Spleen (tissue), 11 donors: ENCODE results near the gene VGF. TPM values are rescaled to one million over a fixed set of nuclear protein-coding genes. Genes with fewer than 3 reads are reported as not detected.

ENCODE experiments used
- DNase-seq: peaks from one replicate; pipeline ENCODE4 v3.0.0-alpha.2; 2020
- H3K27ac ChIP-seq, 8 donors: fragments of 200-600 bp; sonication (generic) in 7 of 8; 1 replicate in 4 of 8; 2 replicates in 4 of 8; pipeline versions ENCODE4 v1.5.0 to v1.8.0; 2016 to 2021; ENCODE audit warnings: inconsistent platforms in 4 of 8, mild to moderate bottlenecking in 4 of 8, moderate library complexity in 1 of 8
- H3K27me3 ChIP-seq, 7 donors: fragments of 200-600 bp; sonication (generic) in 6 of 7; replicated peaks in 1 of 7; 1 replicate in 4 of 7; 2 replicates in 3 of 7; pipeline versions ENCODE4 v1.5.0 to v1.8.0; 2016 to 2021; ENCODE audit warnings: inconsistent platforms in 3 of 7, mild to moderate bottlenecking in 1 of 7
- H3K36me3 ChIP-seq, 6 donors: fragments of 200-600 bp; sonication (generic) in 5 of 6; 1 replicate in 4 of 6; 2 replicates in 2 of 6; pipeline versions ENCODE4 v1.5.0 to v1.8.0; 2016 to 2021; ENCODE audit warnings: inconsistent platforms in 2 of 6
- H3K4me1 ChIP-seq, 6 donors: fragments of 200-600 bp; sonication (generic) in 5 of 6; 1 replicate in 3 of 6; 2 replicates in 3 of 6; pipeline versions ENCODE4 v1.5.0 to v1.8.0; 2016 to 2021; ENCODE audit warnings: inconsistent platforms in 3 of 6
- H3K4me3 ChIP-seq, 8 donors: fragments of 200-600 bp; sonication (generic) in 7 of 8; 1 replicate in 4 of 8; 2 replicates in 4 of 8; pipeline versions ENCODE4 v1.5.0 to v1.8.0; 2016 to 2021; ENCODE audit warnings: inconsistent platforms in 4 of 8, mild to moderate bottlenecking in 4 of 8, moderate library complexity in 2 of 8
- H3K9me3 ChIP-seq, 8 donors: fragments of 200-600 bp; sonication (generic) in 7 of 8; 1 replicate in 4 of 8; 2 replicates in 4 of 8; pipeline versions ENCODE4 v1.5.0 to v1.8.0; 2016 to 2021; ENCODE audit warnings: inconsistent platforms in 4 of 8
- POLR2A ChIP-seq, 3 donors: fragments of 450-650 bp; IDR thresholded peaks; one replicate each; pipeline ENCODE4 v1.5.1; 2017; ENCODE audit warnings: antibody characterized with exemption in 3 of 3, mild to moderate bottlenecking in 1 of 3
- POLR2AphosphoS5 ChIP-seq, 3 donors: sonication (generic); formaldehyde crosslinking; IDR thresholded peaks; one replicate each; pipeline ENCODE4 v1.5.1; 2017; ENCODE audit warnings: antibody characterized with exemption in 3 of 3
- WGBS, 5 donors: extraction: QIAGEN DNeasy Blood & Tissue Kit in 3 of 5; methylation state at CpG; one replicate each; pipeline versions ENCODE4 v1.1.5 to v1.1.7; 2013 to 2018; 5-methylcytosine and 5-hydroxymethylcytosine counted together
- intact Hi-C: fragments of 100-400 bp; cut with DNase I; formaldehyde crosslinking; loops from one replicate; pipeline ENCODE4 v1.15.0; 2023; ENCODE audit warnings: low total_unique reads
- polyA plus RNA-seq, 3 donors: library from polyadenylated mRNA; stranded (reverse); fragments of 200-250 nt; gene quantifications; one replicate each; pipeline ENCODE4 v1.2.1, GENCODE V29; 2013
- total RNA-seq, 7 donors: library from RNA; depleted of rRNA in 3 of 7; stranded (reverse); fragments of >200 nt in 3 of 7; fragmentation: NEBNext Ultra II Directional in 4 of 7; extraction: Animal tissue kit (Norgen Biotek cat#: 25700) in 4 of 7; gene quantifications; one replicate each; pipeline versions ENCODE4 v1.1.0 to v1.2.1, GENCODE V29; 2016 to 2021
- TF ChIP-seq, protein P1 (sequence below), 11 experiments: fragments of 200-600 bp in 7 of 11; fragments of 450-650 bp in 4 of 11; sonication (generic) in 4 of 11; IDR thresholded peaks in 8 of 11; conservative IDR thresholded peaks in 3 of 11; 1 replicate in 7 of 11; 2 replicates in 4 of 11; pipeline versions ENCODE4 v1.4.0 to v1.8.0; 2016 to 2021; ENCODE audit warnings: antibody characterized with exemption in 11 of 11, inconsistent platforms in 4 of 11, mild to moderate bottlenecking in 1 of 11
- donor health status: healthy with polysubstance abuse.
- donor health status: DM: no; HTN: no; CAD: no; lungs with moderate emphysema.
- donor health status: DM: no; HTN: no; CAD: no.
- donor health status: Bipolar disorder and iron deficiency.
- donor health status: healthy.
- donor health status: DM: no; HTN: no; CAD: no.
- donor health status: DM: yes; HTN: yes; CAD: no.

Gene VGF
- total and polyA plus RNA-seq, 10 donors = 0.06 to 0.21 (median 0.14) TPM; not detected in 6

DNA sequence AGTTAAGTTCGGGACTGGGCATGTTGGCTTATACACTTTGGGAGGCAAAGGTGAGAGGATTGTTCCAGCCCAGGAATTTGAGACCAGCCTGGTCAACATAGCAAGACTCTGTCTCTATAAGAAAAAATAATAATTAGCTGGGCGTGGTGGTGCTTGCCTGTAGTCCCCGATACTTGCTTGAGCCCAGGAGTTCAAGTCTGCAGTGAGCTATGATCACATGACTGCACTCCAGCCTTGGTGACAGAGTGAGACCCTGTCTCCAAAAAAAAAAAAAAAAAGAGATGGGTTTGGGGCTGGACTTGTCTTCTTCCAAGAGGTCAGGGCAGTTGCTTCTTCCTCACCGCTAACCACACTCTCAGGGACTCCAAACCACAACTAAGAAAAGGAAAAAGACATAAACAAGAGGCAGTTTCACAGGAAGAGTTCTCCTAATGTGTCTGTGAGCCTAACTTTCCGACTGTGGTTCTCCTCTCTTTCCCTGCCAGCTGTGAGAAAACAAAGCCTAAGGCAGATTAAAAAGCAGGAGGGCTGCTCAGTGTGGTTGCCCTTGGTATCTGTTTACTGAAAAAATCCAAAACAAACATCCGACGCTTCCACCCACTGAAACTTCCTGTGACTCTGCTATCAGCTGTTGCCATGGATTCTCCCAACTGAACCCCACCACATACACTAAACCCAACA is 40.9 kb downstream of the VGF start:
- peaks cover 0 to 76% (median 0%) of the 10 kb centered on the region in 7 donors for H3K27me3 ChIP-seq
- TF ChIP-seq, protein P1, sequence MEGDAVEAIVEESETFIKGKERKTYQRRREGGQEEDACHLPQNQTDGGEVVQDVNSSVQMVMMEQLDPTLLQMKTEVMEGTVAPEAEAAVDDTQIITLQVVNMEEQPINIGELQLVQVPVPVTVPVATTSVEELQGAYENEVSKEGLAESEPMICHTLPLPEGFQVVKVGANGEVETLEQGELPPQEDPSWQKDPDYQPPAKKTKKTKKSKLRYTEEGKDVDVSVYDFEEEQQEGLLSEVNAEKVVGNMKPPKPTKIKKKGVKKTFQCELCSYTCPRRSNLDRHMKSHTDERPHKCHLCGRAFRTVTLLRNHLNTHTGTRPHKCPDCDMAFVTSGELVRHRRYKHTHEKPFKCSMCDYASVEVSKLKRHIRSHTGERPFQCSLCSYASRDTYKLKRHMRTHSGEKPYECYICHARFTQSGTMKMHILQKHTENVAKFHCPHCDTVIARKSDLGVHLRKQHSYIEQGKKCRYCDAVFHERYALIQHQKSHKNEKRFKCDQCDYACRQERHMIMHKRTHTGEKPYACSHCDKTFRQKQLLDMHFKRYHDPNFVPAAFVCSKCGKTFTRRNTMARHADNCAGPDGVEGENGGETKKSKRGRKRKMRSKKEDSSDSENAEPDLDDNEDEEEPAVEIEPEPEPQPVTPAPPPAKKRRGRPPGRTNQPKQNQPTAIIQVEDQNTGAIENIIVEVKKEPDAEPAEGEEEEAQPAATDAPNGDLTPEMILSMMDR (IDR thresholded peaks at IDR 0.05 in 8 of 11, conservative IDR thresholded peaks at IDR 0.05 in 3 of 11) = no peak
- no peak for TF ChIP-seq POLR2A (IDR thresholded peaks at IDR 0.05)
- TF ChIP-seq POLR2AphosphoS5 (IDR thresholded peaks at IDR 0.05) = no peak
- peak overlapping the region in 6 of 8 donors; percentile 7 to 82 (median 74) for H3K27ac ChIP-seq
- H3K4me3 ChIP-seq = no peak overlapping the region
- intact Hi-C loops = no loop called here
- no peaks in the 10 kb centered on the region for H3K36me3 ChIP-seq
- DNase-seq = no peak
- WGBS, 5 donors = 20 to 37% (median 30%) methylated on average over 7 of the region's 7 CpGs
- peaks cover 12 to 68% (median 42%) of the 10 kb centered on the region in 6 donors for H3K4me1 ChIP-seq
- H3K9me3 ChIP-seq = no peaks in the 10 kb centered on the region

DNA sequence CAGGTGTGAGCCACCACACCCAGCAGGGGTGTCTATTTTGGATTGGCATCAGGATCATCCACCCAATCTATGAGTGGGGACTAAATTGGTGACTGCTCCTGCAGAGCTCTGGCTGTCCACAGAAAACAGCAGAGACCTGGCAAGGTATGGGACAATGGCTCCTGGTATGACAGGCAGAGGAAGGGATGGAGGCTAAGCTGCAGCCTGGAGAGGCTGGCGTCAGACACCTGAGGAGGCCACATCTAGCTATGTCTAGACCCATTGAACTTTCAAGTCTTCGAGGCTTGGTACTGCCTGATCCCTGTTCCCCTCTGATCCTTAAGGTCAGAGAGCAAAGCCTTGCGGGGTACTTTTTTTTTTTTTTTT is 41.7 kb downstream of the VGF start:
- 72 to 95% (median 89%) methylated on average over 3 of the region's 3 CpGs for WGBS, 5 donors
- Histone ChIP-seq H3K4me3 (no peak overlapping the region), H3K4me1 (peaks cover 12 to 68% (median 42%) of the 10 kb centered on the region in 6 donors), H3K9me3 (no peaks in the 10 kb centered on the region), H3K36me3 (no peaks in the 10 kb centered on the region), H3K27ac (peak overlapping the region in 4 of 8 donors; percentile 70 to 82 (median 80)), H3K27me3 (peaks cover 0 to 76% (median 0%) of the 10 kb centered on the region in 7 donors)
- DNase-seq = no peak
- intact Hi-C loops = no loop called here
- TF ChIP-seq, protein P1 (IDR thresholded peaks at IDR 0.05 in 8 of 11, conservative IDR thresholded peaks at IDR 0.05 in 3 of 11) = no peak
- TF ChIP-seq POLR2AphosphoS5 (IDR thresholded peaks at IDR 0.05) (no peak), POLR2A (IDR thresholded peaks at IDR 0.05) (no peak)

DNA sequence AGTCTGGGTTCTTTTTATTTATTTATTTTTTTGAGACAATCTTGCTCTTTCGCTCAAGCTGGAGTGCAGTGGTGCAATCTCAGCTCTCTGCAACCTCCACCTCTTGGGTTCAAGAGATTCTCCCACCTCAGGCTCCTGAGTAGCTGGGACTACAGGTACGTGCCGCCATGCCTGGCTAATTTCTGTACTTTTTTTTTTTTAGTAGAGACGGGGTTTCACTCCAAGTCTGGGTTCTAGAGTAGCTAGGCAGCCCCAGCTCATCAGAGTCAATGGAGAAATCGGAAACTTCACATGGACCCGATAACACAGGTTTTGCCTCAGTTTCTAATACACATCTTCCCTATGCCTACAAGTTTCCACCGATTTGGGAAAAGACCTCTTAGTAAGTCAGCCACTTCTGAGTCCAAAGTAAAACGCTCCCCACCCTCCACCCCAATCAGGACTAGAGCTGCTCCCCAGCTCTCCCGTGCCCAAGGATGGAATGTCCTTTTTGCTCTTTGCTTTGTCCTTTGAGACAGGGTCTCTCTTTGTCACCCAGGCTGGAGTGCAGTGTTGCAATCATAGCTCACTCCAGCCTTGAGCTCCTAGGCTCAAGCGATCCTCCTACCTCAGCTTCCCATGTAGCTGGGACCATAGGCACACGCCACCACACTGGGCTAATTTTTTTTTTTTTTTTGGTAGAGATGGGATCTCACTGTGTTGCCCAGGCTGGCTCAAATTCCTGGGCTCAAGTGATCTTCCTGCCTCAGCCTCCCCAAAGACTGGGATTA is 42.3 kb downstream of the VGF start:
- WGBS, 5 donors = 87 to 96% (median 92%) methylated on average over 11 of the region's 11 CpGs
- Histone ChIP-seq H3K36me3 (no peaks in the 10 kb centered on the region), H3K4me3 (peak overlapping the region in 1 of 8 donors; percentile 61), H3K27ac (peak overlapping the region; percentile 36 to 82 (median 76)), H3K27me3 (peaks cover 0 to 70% (median 0%) of the 10 kb centered on the region in 7 donors), H3K4me1 (peaks cover 12 to 66% (median 42%) of the 10 kb centered on the region in 6 donors), H3K9me3 (no peaks in the 10 kb centered on the region)
- DNase-seq = no peak
- no peak for TF ChIP-seq POLR2A (IDR thresholded peaks at IDR 0.05)
- TF ChIP-seq, protein P1 (IDR thresholded peaks at IDR 0.05 in 8 of 11, conservative IDR thresholded peaks at IDR 0.05 in 3 of 11) = no peak
- no peak for TF ChIP-seq POLR2AphosphoS5 (IDR thresholded peaks at IDR 0.05)
- intact Hi-C loops = no loop called here
